Hematopoietic multipotent progenitor cell treated with erythropoietin and hydrocortisone succinate and interleukin-3 and kit ligand, for 15 days (in vitro differentiated cells): ENCODE measurements around the gene METRNL.
"Not testable (repeated sequence)": the region's sequence is repeated elsewhere in the genome, so short reads cannot be mapped to it uniquely, and the experiment has no call there.

Source experiments
- DNase-seq: peaks from one replicate; pipeline ENCODE4 v3.0.0-alpha.2; 2015; ENCODE audit warnings: low spot score

Gene METRNL

DNA sequence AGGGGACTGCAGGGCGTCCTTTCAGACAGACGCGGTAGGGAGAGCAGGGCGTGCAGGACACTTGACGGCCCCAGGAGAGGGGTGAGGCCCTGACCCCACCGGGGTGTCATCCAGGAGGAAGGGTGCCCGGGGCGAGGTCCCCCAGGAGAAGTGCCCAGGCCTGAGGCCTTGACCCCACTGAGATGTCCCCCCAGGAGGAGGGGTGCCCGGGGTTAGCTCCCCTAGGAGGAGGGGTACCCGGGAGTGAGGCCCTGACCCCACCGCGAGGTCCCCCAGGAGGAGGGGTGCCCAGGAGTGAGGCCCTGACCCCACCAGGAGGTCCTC, 27.2 kb upstream of the METRNL start:
- no peak for DNase-seq

- no peak for DNase-seq
Observed at GRCh38 chr17:83053021-83053681, 26.3 kb upstream of the METRNL start.

DNA sequence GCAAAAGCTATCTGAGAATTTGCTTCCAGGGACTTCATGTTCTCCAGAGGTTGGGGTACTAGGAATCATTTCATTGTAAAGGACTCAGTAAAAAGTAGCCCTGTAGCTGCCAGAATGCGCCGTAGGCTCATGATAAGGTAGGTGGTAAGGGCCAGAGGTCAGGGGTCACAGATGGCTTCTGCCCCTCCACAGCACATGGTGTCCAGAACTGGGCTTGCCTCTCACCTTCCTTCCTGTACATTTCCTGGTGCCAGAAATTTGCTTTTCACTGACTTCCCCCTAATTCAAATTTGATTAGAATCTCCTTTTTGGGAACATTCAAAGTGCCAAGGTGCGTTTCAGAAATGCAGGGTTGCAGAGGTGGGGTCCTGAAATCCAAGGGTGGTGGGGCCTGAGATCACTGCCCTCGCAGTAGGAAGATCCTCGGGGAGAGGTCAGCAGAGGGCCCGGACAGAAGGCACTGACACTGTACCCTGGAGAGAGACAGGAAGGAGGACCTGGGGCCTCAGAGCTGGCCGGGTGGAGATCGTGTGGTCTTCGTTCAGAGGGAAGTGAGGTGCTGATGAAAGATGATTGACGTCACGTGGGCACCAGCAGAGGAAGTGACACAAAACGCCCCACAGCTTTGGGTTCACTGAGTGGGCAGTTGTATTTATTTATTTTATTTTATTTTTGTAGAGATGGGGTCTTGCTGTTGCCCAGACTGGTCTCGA, 25.5 kb upstream of the METRNL start:
- DNase-seq, result no peak

DNA sequence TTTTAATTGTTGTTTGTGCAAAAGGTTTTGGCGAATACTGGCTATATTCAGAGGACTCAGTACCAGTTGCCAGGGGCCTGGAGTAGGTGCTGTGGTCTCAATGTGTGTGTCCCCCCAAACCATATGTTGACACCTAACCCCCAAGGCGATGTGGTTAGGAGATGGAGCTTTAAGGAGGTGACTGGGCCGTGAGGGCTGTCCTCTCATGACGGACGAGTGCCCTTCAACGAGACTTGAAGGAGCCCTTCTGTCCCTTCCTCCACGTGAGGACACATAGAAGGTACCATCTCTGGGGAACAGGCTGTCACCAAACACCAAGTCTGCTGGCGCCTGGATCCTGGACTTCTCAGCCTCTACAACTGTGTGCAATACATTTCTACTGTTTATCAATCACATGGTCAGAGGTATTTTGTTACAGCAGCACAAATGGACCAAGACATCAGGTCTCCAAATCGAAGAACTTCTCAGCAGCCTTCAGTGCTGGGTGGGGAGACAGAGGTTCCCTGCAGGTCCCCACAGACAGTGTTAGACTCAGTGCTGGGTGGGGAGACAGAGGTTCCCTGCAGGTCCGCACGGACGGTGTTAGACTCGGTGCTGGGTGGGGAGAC, 24.8 kb upstream of the METRNL start:
- no peak for DNase-seq

DNA sequence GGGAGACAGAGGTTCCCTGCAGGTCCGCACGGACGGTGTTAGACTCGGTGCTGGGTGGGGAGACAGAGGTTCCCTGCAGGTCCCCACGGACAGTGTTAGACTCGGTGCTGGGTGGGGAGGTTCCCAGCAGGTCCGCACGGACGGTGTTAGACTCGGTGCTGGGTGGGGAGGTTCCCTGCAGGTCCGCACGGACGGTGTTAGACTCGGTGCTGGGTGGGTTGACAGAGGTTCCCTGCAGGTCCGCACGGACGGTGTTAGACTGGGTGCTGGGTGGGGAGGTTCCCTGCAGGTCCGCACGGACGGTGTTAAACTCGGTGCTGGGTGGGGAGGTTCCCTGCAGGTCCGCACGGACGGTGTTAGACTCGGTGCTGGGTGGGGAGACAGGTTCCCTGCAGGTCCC, 24.2 kb upstream of the METRNL start:
- not testable (repeated sequence) for DNase-seq

DNA sequence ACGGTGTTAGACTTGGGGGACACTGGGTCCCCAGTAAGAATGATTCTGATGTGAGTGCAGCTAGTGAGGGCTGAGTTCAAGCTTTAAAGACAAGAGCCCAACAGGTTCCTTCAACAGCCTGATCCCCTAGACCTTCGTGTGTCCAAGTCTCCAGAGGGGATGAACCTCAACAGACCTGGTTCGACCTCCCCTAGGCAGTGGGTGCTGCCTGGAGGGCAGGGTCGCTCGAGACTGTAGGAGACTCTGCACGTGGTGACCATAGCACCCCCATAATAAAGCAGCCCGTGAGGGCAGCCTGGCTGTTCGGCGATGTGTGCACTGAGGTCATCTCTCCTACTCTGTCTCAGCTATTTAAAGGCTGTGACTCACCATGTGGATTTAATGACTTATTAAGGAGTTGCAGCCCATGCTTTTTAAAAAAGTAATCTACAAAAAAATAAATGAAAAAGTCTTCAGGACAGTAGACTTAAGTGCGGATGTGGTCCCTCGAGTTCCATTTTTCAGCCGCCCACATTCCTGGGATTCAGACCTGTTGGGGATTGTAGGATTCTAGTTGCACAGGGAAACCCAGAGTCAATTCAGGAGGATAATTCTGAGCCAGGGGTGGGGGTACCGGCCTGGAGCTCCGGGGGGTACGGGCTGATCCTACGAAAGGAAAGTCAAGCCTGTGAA, 23.4 kb upstream of the METRNL start:
- no peak for DNase-seq

DNA sequence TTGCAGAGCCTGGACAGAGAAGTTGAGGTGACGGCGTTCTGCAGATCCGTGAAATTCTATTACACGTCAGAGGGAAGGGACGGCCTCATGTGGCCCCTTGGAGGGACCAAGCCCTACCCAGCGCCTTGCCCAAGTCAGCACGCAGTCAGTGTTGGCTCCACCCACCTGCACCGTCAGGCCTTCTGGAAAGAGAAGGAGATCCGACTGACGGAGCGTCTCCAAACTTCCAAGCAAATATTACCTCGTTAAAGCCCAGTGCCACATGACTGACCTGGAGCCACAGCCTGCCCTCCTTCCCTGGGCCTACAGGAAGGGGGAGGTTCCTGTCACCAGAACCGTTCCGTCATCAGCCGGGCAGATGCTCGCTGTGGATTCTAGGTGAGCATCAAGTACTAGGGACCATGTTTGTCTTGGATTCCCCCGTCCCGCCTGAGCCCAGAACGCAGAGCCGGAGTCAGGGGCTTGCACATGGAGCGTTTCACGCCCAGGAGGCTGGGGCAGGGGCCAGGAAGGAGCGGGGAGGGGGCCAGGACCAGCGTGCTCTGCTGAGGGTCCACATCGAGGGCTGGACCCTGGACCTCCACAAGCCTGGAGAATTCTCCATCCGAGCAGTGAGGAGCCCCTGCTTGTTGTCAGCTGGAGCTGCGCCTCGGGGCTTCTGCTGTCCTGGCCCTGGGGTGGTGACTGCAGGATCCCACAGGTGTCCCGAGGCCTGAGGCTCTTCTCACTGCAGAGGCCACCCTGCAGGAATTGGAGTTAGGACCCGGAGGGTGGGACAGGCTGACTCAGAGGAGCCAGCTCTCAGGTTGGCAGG, 22.6 kb upstream of the METRNL start:
- DNase-seq, result no peak

DNA sequence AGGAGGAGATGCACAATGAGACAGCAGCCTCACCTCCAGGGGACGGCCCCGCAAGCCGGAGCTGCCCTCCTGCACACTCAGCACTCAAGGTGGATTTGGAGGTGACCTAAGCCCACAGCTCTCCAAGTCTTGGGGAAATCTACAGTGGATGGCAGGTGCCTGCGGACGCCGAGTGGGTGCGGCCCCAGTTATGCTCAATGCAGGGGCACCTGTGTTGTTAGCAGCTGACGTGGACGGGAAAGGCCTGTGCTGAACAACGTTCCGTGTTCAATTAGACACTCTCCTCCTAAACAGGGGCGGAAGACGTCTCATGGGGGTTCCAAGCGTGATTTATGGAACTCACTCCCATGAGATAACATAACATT, 22.0 kb upstream of the METRNL start:
- no peak for DNase-seq

GRCh38 chr17:83057793-83058265, 21.6 kb upstream of the METRNL start:
- DNase-seq, result no peak

DNA sequence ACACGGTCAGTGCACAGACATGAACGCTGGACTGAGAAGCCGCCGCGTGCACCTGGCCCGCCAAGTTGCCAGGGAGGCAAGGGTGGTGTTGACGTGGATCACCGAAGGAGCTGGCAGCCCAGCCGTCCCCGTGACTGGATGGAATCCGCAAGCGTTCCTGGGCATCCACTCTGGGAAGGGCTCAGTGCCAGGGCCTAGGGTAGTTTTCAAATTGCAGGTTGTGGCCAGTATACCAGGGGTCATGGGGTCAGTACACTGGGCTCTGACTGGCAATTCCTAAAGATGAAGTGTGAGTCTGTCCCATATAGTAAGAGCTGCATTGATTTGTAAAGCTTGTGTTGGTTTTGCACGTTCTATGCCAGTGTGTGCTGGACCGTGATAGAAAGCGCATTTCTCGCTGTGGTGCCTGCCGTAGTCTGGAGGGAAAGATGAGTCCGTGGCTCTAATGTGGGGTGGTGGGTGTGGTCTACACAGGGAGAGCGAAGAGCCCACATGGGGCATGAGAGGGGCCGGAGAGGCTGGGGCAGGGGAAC, 21.1 kb upstream of the METRNL start:
- no peak for DNase-seq

DNA sequence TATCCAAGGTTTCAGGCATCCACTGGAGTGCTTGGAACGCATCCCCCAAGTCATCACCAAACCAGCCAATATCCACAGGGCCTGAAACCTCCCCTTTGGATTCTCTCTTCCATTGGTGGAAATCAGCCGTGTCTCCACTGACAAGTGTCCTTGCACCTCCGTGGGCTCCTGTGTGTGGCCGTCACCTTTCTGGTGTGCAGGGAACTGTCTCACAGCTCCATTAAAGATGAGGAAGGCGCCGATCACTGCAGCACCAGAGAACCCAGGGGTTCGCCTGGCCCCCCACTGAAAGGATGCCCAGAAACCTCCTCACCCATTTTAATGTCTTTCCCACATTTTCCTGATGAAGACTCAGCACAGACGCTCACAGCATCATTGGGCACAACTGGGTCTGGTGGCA, 17.8 kb upstream of the METRNL start:
- no peak for DNase-seq

DNA sequence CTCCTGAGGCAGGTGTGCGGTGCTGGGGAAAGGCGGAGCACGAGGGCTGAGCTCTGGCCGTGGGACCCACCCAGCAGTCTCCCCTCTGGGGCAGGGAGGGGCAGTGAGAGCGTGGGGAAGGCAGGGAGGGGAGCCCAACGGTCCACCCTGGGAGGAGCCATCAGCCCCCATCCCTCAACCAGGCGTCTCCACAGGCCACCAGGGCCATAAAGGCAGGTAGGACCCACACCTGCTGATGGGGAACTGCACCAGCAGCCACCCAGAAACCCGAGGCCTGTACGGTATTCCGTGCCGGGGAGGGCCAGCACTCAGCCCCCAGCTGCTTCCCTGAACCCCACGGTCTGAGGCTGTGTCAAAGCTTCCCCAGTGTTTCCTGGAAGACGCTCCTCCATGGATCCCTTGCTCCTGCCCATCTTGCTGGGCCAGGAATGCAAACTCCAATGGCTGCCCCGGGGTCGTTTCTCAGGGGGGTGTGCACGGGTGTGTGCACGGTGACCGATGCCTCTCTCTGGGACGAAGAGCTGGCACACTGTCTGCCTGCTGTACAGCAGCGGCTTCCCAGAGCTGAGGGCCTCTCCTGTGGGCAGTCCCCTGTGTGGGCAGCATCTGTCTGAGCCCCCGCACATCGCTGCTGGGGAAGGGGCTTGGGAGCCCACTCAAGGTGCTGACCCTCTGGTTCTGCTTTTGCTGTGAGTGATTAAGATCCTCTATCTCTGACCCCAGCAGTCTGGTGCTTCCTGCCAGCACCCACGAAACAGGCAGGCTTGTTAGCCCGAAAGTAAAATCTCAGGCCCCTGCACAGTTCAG, 17.2 kb upstream of the METRNL start:
- no peak for DNase-seq

GRCh38 chr17:83062818-83063671, 16.4 kb upstream of the METRNL start:
- DNase-seq, result no peak

- no peak for DNase-seq
Observed at GRCh38 chr17:83064021-83064731, 15.2 kb upstream of the METRNL start.

GRCh38 chr17:83064732-83065659, 14.4 kb upstream of the METRNL start:
- DNase-seq, result no peak

- DNase-seq, result no peak
Observed at GRCh38 chr17:83065660-83066542, 13.5 kb upstream of the METRNL start.

- not testable (repeated sequence) for DNase-seq
Observed at GRCh38 chr17:83066543-83066890, 12.9 kb upstream of the METRNL start.
